Activated naive CD4-positive, alpha-beta T cell treated with anti-CD3 and anti-CD28 coated beads, Interleukin-2, amount 50 U/mL, for 24 hours (primary cell): Measurements from ENCODE around the gene CAMK2A.

Source experiments
- H3K27ac Mint-ChIP-seq: one replicate; pipeline ENCODE4 v1.8.0; 2021; ENCODE audit warnings: mild to moderate bottlenecking, mixed read lengths
- H3K27me3 Mint-ChIP-seq: one replicate; pipeline ENCODE4 v1.8.0; 2021; ENCODE audit warnings: mixed read lengths
- H3K36me3 Mint-ChIP-seq: one replicate; pipeline ENCODE4 v1.8.0; 2021; ENCODE audit warnings: mixed read lengths
- H3K4me1 Mint-ChIP-seq: one replicate; pipeline ENCODE4 v1.8.0; 2021; ENCODE audit warnings: mixed read lengths
- H3K4me3 Mint-ChIP-seq: one replicate; pipeline ENCODE4 v1.8.0; 2021; ENCODE audit warnings: mild to moderate bottlenecking, mixed read lengths
- H3K9me3 Mint-ChIP-seq: one replicate; pipeline ENCODE4 v1.8.0; 2021; ENCODE audit warnings: mixed read lengths

The CAMK2A gene

DNA sequence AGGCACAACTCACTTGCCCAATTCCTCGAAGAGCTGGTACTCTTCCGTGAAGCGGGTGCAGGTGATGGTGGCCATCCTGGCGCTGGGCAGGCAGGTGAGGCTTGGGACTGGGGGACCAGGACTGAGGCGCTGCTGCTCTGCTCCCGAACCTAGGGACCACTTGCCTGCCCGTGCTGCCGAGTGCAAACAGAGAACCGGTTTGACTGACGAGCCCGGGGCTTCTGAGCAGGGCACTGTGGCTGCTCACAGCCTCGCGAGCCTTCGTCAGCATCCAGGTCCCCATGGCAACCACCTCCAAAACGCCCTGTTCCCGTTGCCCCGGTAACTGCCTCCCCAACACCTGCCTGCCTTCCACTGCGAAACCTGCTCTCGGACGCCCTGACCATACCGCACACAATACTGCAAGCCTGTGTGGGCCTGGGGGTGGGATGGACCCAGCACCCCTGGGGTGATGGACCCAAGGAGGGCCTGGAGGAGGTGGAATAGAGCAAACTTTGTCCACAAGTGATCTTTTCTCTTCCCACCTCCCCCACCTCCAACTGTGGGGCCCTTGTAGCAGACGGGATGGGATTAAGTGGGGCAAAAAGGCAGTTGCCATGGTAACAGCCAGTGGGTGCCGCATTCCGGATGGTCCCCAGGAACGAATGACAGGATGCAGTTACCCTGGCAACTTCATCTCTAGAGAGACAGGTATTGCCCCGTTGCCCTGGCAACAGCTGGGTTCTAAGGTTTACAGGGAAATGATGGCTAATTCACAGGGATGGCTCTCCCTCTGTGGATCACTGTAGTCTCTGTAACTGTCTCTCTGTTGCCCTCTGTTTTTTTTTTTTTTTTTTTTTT is at the start of gene CAMK2A:
Gene CAMK2A, minus strand, starts transcription at position 223 of the 840 bp plus-strand sequence. Its CDS starts 148 bp downstream, at position 75.
- Mint-ChIP-seq H3K4me1 (no peaks in the 10 kb centered on the region), H3K27me3 (peaks cover 1% of the 10 kb centered on the region), H3K27ac (no peak within 1 kb of the TSS), H3K4me3 (no peak within 1 kb of the TSS), H3K9me3 (no peaks in the 10 kb centered on the region), H3K36me3 (no peaks in the 10 kb centered on the region)

GRCh38 chr5:150339165-150339564 is 49.6 kb upstream of the CAMK2A start:
- H3K4me3 Mint-ChIP-seq, result no peak overlapping the region
- H3K27ac Mint-ChIP-seq, result no peak overlapping the region
- H3K36me3 Mint-ChIP-seq, result no peaks in the 10 kb centered on the region
- H3K27me3 Mint-ChIP-seq, result no peaks in the 10 kb centered on the region
- H3K4me1 Mint-ChIP-seq, result no peaks in the 10 kb centered on the region
- H3K9me3 Mint-ChIP-seq, result no peaks in the 10 kb centered on the region

- Mint-ChIP-seq H3K4me1 (no peaks in the 10 kb centered on the region), H3K9me3 (no peaks in the 10 kb centered on the region), H3K27ac (no peak overlapping the region), H3K4me3 (no peak overlapping the region), H3K27me3 (no peaks in the 10 kb centered on the region), H3K36me3 (no peaks in the 10 kb centered on the region)
Observed at GRCh38 chr5:150338546-150338945, 49.0 kb upstream of the CAMK2A start.

- H3K27me3 Mint-ChIP-seq, result no peaks in the 10 kb centered on the region
- no peaks in the 10 kb centered on the region for H3K36me3 Mint-ChIP-seq
- H3K4me3 Mint-ChIP-seq, result no peak overlapping the region
- H3K9me3 Mint-ChIP-seq, result no peaks in the 10 kb centered on the region
- H3K4me1 Mint-ChIP-seq, result no peaks in the 10 kb centered on the region
- no peak overlapping the region for H3K27ac Mint-ChIP-seq
Observed at GRCh38 chr5:150335778-150336177, 46.2 kb upstream of the CAMK2A start.

- no peaks in the 10 kb centered on the region for H3K36me3 Mint-ChIP-seq
- no peaks in the 10 kb centered on the region for H3K27me3 Mint-ChIP-seq
- no peak overlapping the region for H3K27ac Mint-ChIP-seq
- no peak overlapping the region for H3K4me3 Mint-ChIP-seq
- H3K9me3 Mint-ChIP-seq, result no peaks in the 10 kb centered on the region
- H3K4me1 Mint-ChIP-seq, result no peaks in the 10 kb centered on the region
Observed at GRCh38 chr5:150333400-150333799, 43.8 kb upstream of the CAMK2A start.

- H3K27ac Mint-ChIP-seq, result no peak overlapping the region
- H3K36me3 Mint-ChIP-seq, result no peaks in the 10 kb centered on the region
- H3K9me3 Mint-ChIP-seq, result no peaks in the 10 kb centered on the region
- no peak overlapping the region for H3K4me3 Mint-ChIP-seq
- H3K4me1 Mint-ChIP-seq, result no peaks in the 10 kb centered on the region
- H3K27me3 Mint-ChIP-seq, result no peaks in the 10 kb centered on the region
Observed at GRCh38 chr5:150329881-150330876, 40.6 kb upstream of the CAMK2A start.

GRCh38 chr5:150329038-150329437 is 39.5 kb upstream of the CAMK2A start:
- Mint-ChIP-seq H3K36me3 (no peaks in the 10 kb centered on the region), H3K4me1 (no peaks in the 10 kb centered on the region), H3K27me3 (no peaks in the 10 kb centered on the region), H3K27ac (no peak overlapping the region), H3K4me3 (no peak overlapping the region), H3K9me3 (no peaks in the 10 kb centered on the region)

DNA sequence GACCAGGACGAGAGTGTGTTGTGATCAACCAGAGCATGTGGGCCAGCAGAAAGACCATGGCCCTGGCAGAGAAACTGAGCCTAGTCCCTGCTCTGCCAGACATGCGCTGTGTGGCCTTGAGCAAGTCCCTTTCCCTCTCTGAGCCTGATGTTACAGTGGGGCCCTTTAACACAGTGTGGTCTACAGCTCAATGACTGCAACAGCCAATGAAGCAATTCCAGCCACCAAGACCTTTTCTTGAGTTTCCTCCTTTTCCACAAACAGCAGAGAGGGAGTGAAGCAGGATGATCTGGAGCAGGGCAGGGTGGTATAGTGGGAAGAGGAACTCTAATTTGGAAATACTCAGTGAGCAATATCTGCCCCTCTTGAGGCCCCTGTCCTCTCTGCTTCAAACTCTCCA is 38.9 kb upstream of the CAMK2A start:
- Mint-ChIP-seq H3K9me3 (no peaks in the 10 kb centered on the region), H3K4me1 (no peaks in the 10 kb centered on the region), H3K27me3 (no peaks in the 10 kb centered on the region), H3K36me3 (no peaks in the 10 kb centered on the region), H3K27ac (no peak overlapping the region), H3K4me3 (no peak overlapping the region)

DNA sequence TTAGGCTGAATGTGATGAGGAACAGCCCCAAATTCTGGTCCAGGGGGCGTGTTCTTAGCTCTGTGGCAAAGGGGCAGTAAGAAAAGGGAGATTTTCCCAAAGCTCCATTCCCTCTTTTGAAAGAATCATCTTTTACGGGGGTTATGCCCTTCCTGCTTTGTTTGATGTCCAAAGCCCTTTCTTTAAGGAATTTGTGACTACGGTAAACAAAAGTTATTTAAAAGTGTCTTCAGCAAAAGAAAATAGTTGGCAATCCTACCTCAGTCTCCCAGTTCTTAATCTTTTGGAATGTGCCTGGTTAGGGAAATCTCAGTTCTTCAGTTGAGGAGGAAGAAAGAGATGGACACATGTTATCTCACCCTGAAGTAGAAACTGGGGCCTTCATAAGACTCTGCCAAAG is 37.6 kb upstream of the CAMK2A start:
- Mint-ChIP-seq H3K36me3 (no peaks in the 10 kb centered on the region), H3K4me3 (no peak overlapping the region), H3K27me3 (no peaks in the 10 kb centered on the region), H3K4me1 (no peaks in the 10 kb centered on the region), H3K9me3 (no peaks in the 10 kb centered on the region), H3K27ac (no peak overlapping the region)

GRCh38 chr5:150326707-150327106 is 37.1 kb upstream of the CAMK2A start:
- no peaks in the 10 kb centered on the region for H3K36me3 Mint-ChIP-seq
- H3K4me3 Mint-ChIP-seq, result no peak overlapping the region
- no peaks in the 10 kb centered on the region for H3K4me1 Mint-ChIP-seq
- H3K9me3 Mint-ChIP-seq, result no peaks in the 10 kb centered on the region
- H3K27me3 Mint-ChIP-seq, result no peaks in the 10 kb centered on the region
- H3K27ac Mint-ChIP-seq, result no peak overlapping the region

- H3K4me3 Mint-ChIP-seq, result no peak overlapping the region
- H3K27ac Mint-ChIP-seq, result no peak overlapping the region
- H3K9me3 Mint-ChIP-seq, result no peaks in the 10 kb centered on the region
- H3K27me3 Mint-ChIP-seq, result no peaks in the 10 kb centered on the region
- H3K4me1 Mint-ChIP-seq, result no peaks in the 10 kb centered on the region
- no peaks in the 10 kb centered on the region for H3K36me3 Mint-ChIP-seq
Observed at GRCh38 chr5:150325426-150325825, 35.9 kb upstream of the CAMK2A start.

GRCh38 chr5:150323819-150324218 is 34.2 kb upstream of the CAMK2A start:
- Mint-ChIP-seq H3K4me3 (no peak overlapping the region), H3K36me3 (no peaks in the 10 kb centered on the region), H3K27ac (no peak overlapping the region), H3K27me3 (no peaks in the 10 kb centered on the region), H3K9me3 (no peaks in the 10 kb centered on the region), H3K4me1 (no peaks in the 10 kb centered on the region)

GRCh38 chr5:150323092-150323491 is 33.5 kb upstream of the CAMK2A start:
- H3K27ac Mint-ChIP-seq, result no peak overlapping the region
- H3K9me3 Mint-ChIP-seq, result no peaks in the 10 kb centered on the region
- no peaks in the 10 kb centered on the region for H3K36me3 Mint-ChIP-seq
- H3K27me3 Mint-ChIP-seq, result no peaks in the 10 kb centered on the region
- no peak overlapping the region for H3K4me3 Mint-ChIP-seq
- no peaks in the 10 kb centered on the region for H3K4me1 Mint-ChIP-seq

DNA sequence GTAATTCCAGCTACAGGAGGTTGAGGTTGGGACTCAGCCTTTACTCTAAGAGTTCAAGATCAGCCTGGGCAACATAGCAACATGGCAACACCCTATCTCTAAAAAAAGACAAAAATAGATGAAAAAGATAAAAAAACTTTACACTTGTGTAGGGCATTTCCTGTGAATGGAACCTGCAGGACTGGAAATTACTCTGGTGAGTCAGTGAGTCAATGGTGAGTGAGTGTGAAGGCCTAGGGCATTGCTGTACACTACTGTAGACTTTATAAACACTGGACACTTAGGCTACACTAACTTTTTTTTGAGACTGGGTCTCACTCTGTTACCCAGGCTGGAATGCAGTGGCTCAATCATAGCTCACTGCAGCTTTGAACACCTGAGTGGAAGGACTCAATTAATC is 32.6 kb upstream of the CAMK2A start:
- Mint-ChIP-seq H3K27me3 (no peaks in the 10 kb centered on the region), H3K27ac (no peak overlapping the region), H3K4me1 (no peaks in the 10 kb centered on the region), H3K9me3 (no peaks in the 10 kb centered on the region), H3K36me3 (no peaks in the 10 kb centered on the region), H3K4me3 (no peak overlapping the region)

DNA sequence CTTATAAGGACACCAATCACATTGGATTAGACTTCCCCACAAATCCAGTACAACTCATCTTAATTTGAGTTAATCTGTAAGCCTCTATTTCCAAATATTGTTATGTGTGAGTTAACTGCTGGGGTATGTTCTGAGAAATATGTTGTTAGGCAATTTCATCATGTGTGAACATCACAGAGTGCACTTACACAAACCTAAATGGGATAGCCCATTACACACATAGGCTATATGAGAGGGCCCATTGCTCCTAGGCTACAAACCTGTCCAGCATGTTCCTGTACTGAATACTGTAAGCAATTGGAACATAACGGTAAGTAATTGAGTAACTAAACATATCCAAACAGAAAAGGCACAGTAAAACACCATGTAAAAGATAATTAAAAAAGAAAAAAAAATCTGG is 32.2 kb upstream of the CAMK2A start:
- Mint-ChIP-seq H3K36me3 (no peaks in the 10 kb centered on the region), H3K27ac (no peak overlapping the region), H3K4me3 (no peak overlapping the region), H3K9me3 (no peaks in the 10 kb centered on the region), H3K4me1 (no peaks in the 10 kb centered on the region), H3K27me3 (no peaks in the 10 kb centered on the region)

DNA sequence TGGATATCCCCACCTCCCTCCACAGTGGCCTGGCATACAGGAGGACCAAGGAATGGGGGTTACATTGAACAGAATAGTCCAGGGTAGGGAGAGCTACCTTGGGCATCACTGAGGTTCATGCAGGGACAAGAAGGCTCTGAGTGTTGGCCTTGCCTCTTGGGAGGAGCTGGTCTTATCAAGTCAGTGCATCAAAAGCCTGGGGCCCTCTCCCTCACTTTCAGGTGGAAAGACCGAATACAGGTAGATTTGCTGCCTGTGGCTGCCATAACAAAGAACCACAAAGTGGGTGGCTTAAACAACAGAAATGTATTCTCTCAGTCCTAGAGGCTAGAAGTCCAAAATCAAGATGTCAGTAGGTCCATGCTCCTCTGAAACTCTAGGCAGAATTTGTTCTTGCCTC is 31.6 kb upstream of the CAMK2A start:
- H3K27ac Mint-ChIP-seq, result no peak overlapping the region
- no peaks in the 10 kb centered on the region for H3K4me1 Mint-ChIP-seq
- H3K36me3 Mint-ChIP-seq, result no peaks in the 10 kb centered on the region
- no peaks in the 10 kb centered on the region for H3K9me3 Mint-ChIP-seq
- H3K27me3 Mint-ChIP-seq, result no peaks in the 10 kb centered on the region
- no peak overlapping the region for H3K4me3 Mint-ChIP-seq
